Natural killer cell (primary cell): ENCODE measurements around the gene PHF20. TPM values are rescaled to one million over a fixed set of nuclear protein-coding genes. Genes with fewer than 3 reads are reported as not detected.

Source experiments
- ATAC-seq, 3 donors: fragments of 150-1000 bp in 2 of 3; fragments of 200-7000 bp in 1 of 3; cut with Tn5 transposase; 1 replicate in 1 of 3; 2 replicates in 2 of 3; pipeline ENCODE4 v1.10.0; 2021; ENCODE audit warnings: mild to moderate bottlenecking in 2 of 3, moderate library complexity in 2 of 3
- DNase-seq, 2 donors: peaks; one replicate each; pipeline versions ENCODE4 v3.0.0 to v3.0.0-alpha.2; 2013 to 2021; ENCODE audit warnings: mixed read lengths in 1 of 2
- H3K27ac ChIP-seq: one replicate; pipeline ENCODE4 v1.5.1; 2013; ENCODE audit warnings: mild to moderate bottlenecking, low read length
- H3K27me3 ChIP-seq: one replicate; pipeline ENCODE4 v1.6.1; 2013; ENCODE audit warnings: low read length; ENCODE audit not compliant: control insufficient read depth, insufficient read depth
- H3K36me3 ChIP-seq: one replicate; pipeline ENCODE4 v1.6.1; 2013; ENCODE audit warnings: low read length; ENCODE audit not compliant: control insufficient read depth, insufficient read depth
- H3K4me1 ChIP-seq: one replicate; pipeline ENCODE4 v1.6.1; 2013; ENCODE audit warnings: low read length; ENCODE audit not compliant: control insufficient read depth, insufficient read depth
- H3K4me3 ChIP-seq: one replicate; pipeline ENCODE4 v1.5.1; 2013; ENCODE audit warnings: low read length
- H3K9me3 ChIP-seq: one replicate; pipeline ENCODE4 v1.6.1; 2013; ENCODE audit warnings: low read length; ENCODE audit not compliant: control insufficient read depth, insufficient read depth
- H3K27ac Mint-ChIP-seq, 2 donors: one replicate each; pipeline ENCODE4 v1.8.0; 2022; ENCODE audit warnings: mild to moderate bottlenecking in 2 of 2, mixed read lengths in 2 of 2, moderate library complexity in 1 of 2
- H3K27me3 Mint-ChIP-seq, 2 donors: one replicate each; pipeline ENCODE4 v1.8.0; 2022; ENCODE audit warnings: low read depth in 2 of 2, mixed read lengths in 2 of 2
- H3K36me3 Mint-ChIP-seq: one replicate; pipeline ENCODE4 v1.8.0; 2022; ENCODE audit warnings: mixed read lengths
- H3K4me1 Mint-ChIP-seq, 2 donors: one replicate each; pipeline ENCODE4 v1.8.0; 2022; ENCODE audit warnings: mixed read lengths in 2 of 2
- H3K4me3 Mint-ChIP-seq: one replicate; pipeline ENCODE4 v1.8.0; 2022; ENCODE audit warnings: mild to moderate bottlenecking, moderate library complexity, mixed read lengths
- H3K9me3 Mint-ChIP-seq, 2 donors: one replicate each; pipeline ENCODE4 v1.8.0; 2022; ENCODE audit warnings: mixed read lengths in 2 of 2
- CTCF ChIP-seq: fragments of 200-600 bp; IDR thresholded peaks from one replicate; pipeline ENCODE4 v1.8.0; 2022; ENCODE audit warnings: antibody characterized with exemption
- WGBS: methylation state at CpG from one replicate; pipeline ENCODE4 v1.1.7; 2013; ENCODE audit warnings: missing lambda C conversion rate; ENCODE audit not compliant: insufficient coverage; 5-methylcytosine and 5-hydroxymethylcytosine counted together
- intact Hi-C: fragments of 100-400 bp; cut with micrococcal nuclease; formaldehyde crosslinking; loops from one replicate; pipeline ENCODE4 v1.14.2; 2022
- total RNA-seq, 4 donors: library from RNA; stranded (reverse); fragments of 120-200 nt in 1 of 4; gene quantifications; one replicate each; pipeline versions ENCODE4 v1.2.3 to v1.2.4, GENCODE V29; 2013 to 2022

PHF20 gene
- total RNA-seq, 3 donors from 2014 or later (not counting 1 experiment from before 2014, with no cell fraction given): 151 to 165 (median 161) TPM

DNA sequence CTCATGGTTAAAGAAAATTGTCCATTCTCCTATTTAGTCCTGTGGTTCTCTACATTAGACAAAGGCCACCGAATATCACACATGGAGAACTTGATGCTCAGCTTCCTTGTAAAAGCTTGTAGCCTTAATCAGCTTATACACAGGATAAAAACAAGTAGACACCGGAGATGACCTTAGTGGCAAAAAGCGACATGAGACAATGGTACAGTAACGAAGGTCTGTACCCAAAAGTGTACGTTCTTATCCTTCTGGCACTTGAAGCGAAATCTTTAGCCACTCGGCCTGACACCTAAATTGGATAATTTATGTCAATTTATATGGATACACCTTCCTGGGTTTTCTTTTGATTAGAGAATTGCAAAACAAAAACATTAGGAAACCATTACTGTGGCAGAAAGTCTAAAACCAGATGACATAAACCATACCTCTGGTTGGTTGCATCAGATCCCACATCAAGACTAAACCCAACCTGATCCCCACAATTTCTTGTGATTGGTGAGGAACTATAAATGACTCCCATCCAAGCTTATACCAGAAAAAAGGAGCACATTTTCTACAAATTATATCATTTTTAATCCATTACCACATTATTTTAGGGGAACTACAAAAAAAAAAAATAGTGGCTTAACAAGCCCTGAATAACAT, 35.9 kb upstream of the PHF20 start:
- no peaks in the 10 kb centered on the region for H3K27me3 ChIP-seq
- no peaks in the 10 kb centered on the region for H3K27me3 Mint-ChIP-seq
- no peaks in the 10 kb centered on the region for H3K9me3 ChIP-seq
- DNase-seq: no peak
- no peak for ATAC-seq
- no peak overlapping the region for H3K4me3 ChIP-seq
- WGBS: 69% methylated on average over 7 of the region's 7 CpGs
- H3K9me3 Mint-ChIP-seq: no peaks in the 10 kb centered on the region
- no peak overlapping the region for H3K27ac ChIP-seq
- no peak for TF ChIP-seq CTCF
- peaks cover 44% of the 10 kb centered on the region for H3K36me3 Mint-ChIP-seq
- peaks cover 63 to 65% of the 10 kb centered on the region in 2 donors for H3K4me1 Mint-ChIP-seq
- intact Hi-C loops: no loop called here
- peak overlapping the region; percentile 59 for H3K4me3 Mint-ChIP-seq
- H3K27ac Mint-ChIP-seq: peak overlapping the region; percentile 65 to 79
- H3K36me3 ChIP-seq: peaks cover 92% of the 10 kb centered on the region
- peaks cover 43% of the 10 kb centered on the region for H3K4me1 ChIP-seq

GRCh38 chr20:35737865-35738333, 33.9 kb upstream of the PHF20 start:
- no peak for TF ChIP-seq CTCF
- Mint-ChIP-seq H3K4me3 (peak overlapping the region; percentile 78), H3K27ac (peak overlapping the region; percentile 87 to 99), H3K27me3 (no peaks in the 10 kb centered on the region), H3K36me3 (peaks cover 44% of the 10 kb centered on the region), H3K4me1 (peaks cover 70% of the 10 kb centered on the region in 2 donors), H3K9me3 (no peaks in the 10 kb centered on the region)
- peaks cover 36% of the 10 kb centered on the region for H3K4me1 ChIP-seq
- no peaks in the 10 kb centered on the region for H3K27me3 ChIP-seq
- 90% methylated on average over 13 of the region's 15 CpGs for WGBS
- no peak overlapping the region for H3K4me3 ChIP-seq
- ATAC-seq (no peak), DNase-seq (no peak)
- intact Hi-C loops: loop anchor here (2.0 kb wide), 1 partner anchor 15 kb away; no protein-coding TSS in a partner anchor
- H3K27ac ChIP-seq: peak overlapping the region; percentile 30
- H3K9me3 ChIP-seq: no peaks in the 10 kb centered on the region
- peaks cover 72% of the 10 kb centered on the region for H3K36me3 ChIP-seq

DNA sequence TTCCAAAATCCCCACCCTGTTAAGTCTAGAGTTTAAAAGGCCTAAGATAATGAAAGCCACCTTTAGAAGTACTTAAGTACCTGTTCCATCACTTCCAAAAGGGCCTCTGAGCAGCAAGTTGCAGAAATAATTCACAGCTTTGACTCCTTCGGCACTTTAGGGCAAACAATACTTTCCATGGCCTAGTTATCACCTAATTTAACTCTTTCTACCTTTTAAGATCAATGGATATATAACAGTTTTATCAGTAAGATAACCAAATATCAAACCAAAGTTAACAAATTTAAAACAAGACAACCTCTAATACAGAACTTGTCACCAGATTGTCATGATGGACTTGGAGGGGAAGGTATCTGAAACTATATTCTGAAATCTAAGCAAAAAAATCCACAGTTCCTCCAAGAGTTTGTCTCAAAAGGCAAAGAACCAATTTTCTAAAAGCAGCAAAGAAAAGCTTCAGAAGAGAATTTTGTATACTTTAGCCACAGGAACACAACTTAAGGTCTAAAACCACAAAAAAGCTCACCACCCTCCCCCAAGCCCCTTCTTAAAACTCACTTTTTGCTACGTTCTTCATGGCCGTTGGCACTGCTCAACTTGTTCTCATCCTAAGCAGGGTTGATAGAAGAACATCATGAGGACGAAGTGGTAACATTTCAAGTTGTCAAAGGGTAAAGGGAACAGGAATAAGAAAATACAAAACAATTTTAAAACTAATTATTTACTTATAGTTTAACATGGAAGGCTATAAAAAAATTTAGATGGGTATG, 33.2 kb upstream of the PHF20 start:
- Mint-ChIP-seq H3K9me3 (no peaks in the 10 kb centered on the region), H3K36me3 (peaks cover 40% of the 10 kb centered on the region), H3K4me1 (peaks cover 70% of the 10 kb centered on the region in 2 donors), H3K27ac (peak overlapping the region; percentile 87 to 99), H3K27me3 (no peaks in the 10 kb centered on the region), H3K4me3 (peak overlapping the region; percentile 78)
- ATAC-seq (no peak), DNase-seq (no peak)
- 46% methylated on average over 3 of the region's 4 CpGs for WGBS
- Histone ChIP-seq H3K4me1 (peaks cover 38% of the 10 kb centered on the region), H3K27me3 (no peaks in the 10 kb centered on the region), H3K4me3 (no peak overlapping the region), H3K9me3 (no peaks in the 10 kb centered on the region), H3K36me3 (peaks cover 65% of the 10 kb centered on the region), H3K27ac (peak overlapping the region; percentile 30)
- intact Hi-C loops: loop anchor here (2.0 kb wide), 1 partner anchor 16 kb away; no protein-coding TSS in a partner anchor
- no peak for TF ChIP-seq CTCF
